Sigmoid colon (tissue), 7 donors: ENCODE measurements around the gene YDJC. TPM values are rescaled to one million over a fixed set of nuclear protein-coding genes. Genes with fewer than 3 reads are reported as not detected.

ENCODE experiments used
- DNase-seq: peaks from one replicate; pipeline ENCODE4 v3.0.0-alpha.2; 2019
- H3K27ac ChIP-seq, 4 donors: fragments of 200-600 bp; sonication (generic); one replicate each; pipeline ENCODE4 v1.5.1; 2016 to 2019; ENCODE audit warnings: mild to moderate bottlenecking in 1 of 4
- H3K27me3 ChIP-seq, 3 donors: fragments of 200-600 bp; sonication (generic); one replicate each; pipeline ENCODE4 v1.5.1; 2019; ENCODE audit warnings: mild to moderate bottlenecking in 1 of 3
- H3K36me3 ChIP-seq, 4 donors: fragments of 200-600 bp; sonication (generic); one replicate each; pipeline ENCODE4 v1.5.1; 2016 to 2019
- H3K4me1 ChIP-seq, 4 donors: fragments of 200-600 bp; sonication (generic); one replicate each; pipeline ENCODE4 v1.5.1; 2017 to 2019
- H3K4me3 ChIP-seq, 4 donors: fragments of 200-600 bp; sonication (generic); one replicate each; pipeline ENCODE4 v1.5.1; 2017 to 2019; ENCODE audit warnings: mild to moderate bottlenecking in 2 of 4, moderate library complexity in 1 of 4
- H3K9me3 ChIP-seq, 4 donors: fragments of 200-600 bp in 3 of 4; sonication (generic) in 3 of 4; one replicate each; pipeline versions ENCODE4 v1.5.1 to v1.6.1; 2013 to 2019
- CTCF ChIP-seq, 4 experiments: fragments of 450-650 bp in 3 of 4; fragments of 200-600 bp in 1 of 4; IDR thresholded peaks; one replicate each; pipeline ENCODE4 v1.5.1; 2016 to 2019; ENCODE audit warnings: antibody characterized with exemption in 4 of 4, mild to moderate bottlenecking in 3 of 4, moderate library complexity in 2 of 4
- EP300 ChIP-seq, 4 donors: sonication (generic); formaldehyde crosslinking; IDR thresholded peaks; one replicate each; pipeline ENCODE4 v1.6.1; 2017; ENCODE audit warnings: antibody characterized with exemption in 4 of 4
- POLR2A ChIP-seq, 2 donors: fragments of 450-650 bp; IDR thresholded peaks; one replicate each; pipeline ENCODE4 v1.6.1; 2016; ENCODE audit warnings: antibody characterized with exemption in 2 of 2, mild to moderate bottlenecking in 2 of 2, moderate library complexity in 2 of 2
- POLR2AphosphoS5 ChIP-seq, 4 donors: sonication (generic); formaldehyde crosslinking; IDR thresholded peaks; one replicate each; pipeline ENCODE4 v1.6.1; 2017; ENCODE audit warnings: antibody characterized with exemption in 4 of 4
- WGBS, 2 donors: extraction: QIAGEN DNeasy Blood & Tissue Kit; methylation state at CpG; one replicate each; pipeline ENCODE4 v1.1.7; 2013; 5-methylcytosine and 5-hydroxymethylcytosine counted together
- intact Hi-C: fragments of 100-400 bp; cut with DNase I; formaldehyde crosslinking; loops from one replicate; pipeline ENCODE4 v1.15.1; 2023
- polyA plus RNA-seq, 3 donors: library from polyadenylated mRNA; stranded (reverse); fragments of 200-250 nt; gene quantifications; one replicate each; pipeline ENCODE4 v1.2.3, GENCODE V29; 2013
- total RNA-seq, 4 donors: library from RNA; depleted of rRNA; stranded (reverse); fragments of >200 nt; gene quantifications; one replicate each; pipeline ENCODE4 v1.1.0, GENCODE V29; 2016
- donor health status: healthy with polysubstance abuse.
- donor health status: Bipolar disorder and iron deficiency.
- donor health status: healthy.

YDJC gene
- total and polyA plus RNA-seq, 7 donors, result 8.3 to 36.5 (median 16.3) TPM

GRCh38 chr22:21642584-21643448, 13.0 kb upstream of the YDJC start:
- DNase-seq, result no peak
- Histone ChIP-seq H3K27ac (peak overlapping the region; percentile 67 to 79 (median 74)), H3K4me1 (peaks cover 0 to 31% (median 20%) of the 10 kb centered on the region in 4 donors), H3K36me3 (no peaks in the 10 kb centered on the region), H3K27me3 (no peaks in the 10 kb centered on the region), H3K4me3 (peak overlapping the region; percentile 48 to 69 (median 66)), H3K9me3 (no peaks in the 10 kb centered on the region)
- intact Hi-C loops, result loop anchor here (2.0 kb wide), 1 partner anchor 74 kb away; no protein-coding TSS in a partner anchor
- TF ChIP-seq CTCF (IDR thresholded peaks at IDR 0.05) (peak in 2 of 4 experiments; percentile 22 to 34), EP300 (IDR thresholded peaks at IDR 0.05) (no peak)
- WGBS, 2 donors, result 1% methylated on average over 56 of the region's 56 CpGs

DNA sequence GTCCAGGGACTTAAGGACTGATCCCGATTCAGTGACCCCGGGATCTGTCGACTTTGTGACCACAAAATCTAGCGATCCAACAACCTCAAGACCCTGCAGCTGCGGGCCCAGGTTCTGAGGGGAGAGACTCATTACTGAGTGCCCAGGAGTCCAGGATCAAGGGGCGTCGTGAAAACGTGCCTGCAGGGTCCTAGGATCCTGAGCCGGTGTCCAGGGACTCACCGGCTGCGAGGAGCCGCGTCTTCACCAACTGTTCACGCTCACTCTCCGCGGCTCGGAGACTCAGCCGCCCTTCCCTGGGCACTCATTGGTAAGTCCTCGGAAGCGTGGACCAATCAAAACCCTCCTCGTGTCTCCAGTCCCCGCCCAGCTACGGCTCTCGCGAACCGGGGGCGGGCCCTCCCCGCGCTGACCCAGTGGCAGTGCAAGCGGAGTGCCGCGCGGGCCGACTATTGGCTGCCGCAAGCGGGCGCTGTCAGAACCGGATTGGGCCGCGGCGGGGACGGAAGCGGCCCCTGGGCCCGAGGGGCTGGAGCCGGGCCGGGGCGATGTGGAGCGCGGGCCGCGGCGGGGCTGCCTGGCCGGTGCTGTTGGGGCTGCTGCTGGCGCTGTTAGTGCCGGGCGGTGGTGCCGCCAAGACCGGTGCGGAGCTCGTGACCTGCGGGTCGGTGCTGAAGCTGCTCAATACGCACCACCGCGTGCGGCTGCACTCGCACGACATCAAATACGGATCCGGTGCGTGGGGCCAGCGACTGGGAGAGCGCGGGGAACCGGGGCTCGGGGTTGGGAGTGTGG, 12.2 kb upstream of the YDJC start, which contains the start of gene SDF2L1:
SDF2L1 (plus strand) TSS at position 514 of the 795 bp plus-strand sequence; CDS start at position 549, 35 bp downstream.
- DNase-seq, result peak; percentile 99
- intact Hi-C loops, result loop anchor here (2.0 kb wide), 1 partner anchor 73 kb away; no protein-coding TSS in a partner anchor
- H3K36me3 ChIP-seq, result no peaks in the 10 kb centered on the region
- WGBS, 2 donors, result 0% methylated on average over 76 of the region's 76 CpGs
- no peaks in the 10 kb centered on the region for H3K9me3 ChIP-seq
- H3K27me3 ChIP-seq, result no peaks in the 10 kb centered on the region
- H3K4me3 ChIP-seq, result peak within 1 kb of the TSS; percentile 48 to 69 (median 66)
- H3K27ac ChIP-seq, result peak within 1 kb of the TSS; percentile 67 to 79 (median 74)
- peaks cover 0 to 30% (median 20%) of the 10 kb centered on the region in 4 donors for H3K4me1 ChIP-seq
- peak; percentile 3 to 82 (median 69) for TF ChIP-seq POLR2AphosphoS5 (IDR thresholded peaks at IDR 0.05)
- TF ChIP-seq POLR2A (IDR thresholded peaks at IDR 0.05), result peak in 1 of 2 donors; percentile 9
- TF ChIP-seq CTCF (IDR thresholded peaks at IDR 0.05), result no peak

GRCh38 chr22:21641417-21641788, 11.6 kb upstream of the YDJC start:
- H3K27ac ChIP-seq, result peak overlapping the region; percentile 57 to 79 (median 64)
- TF ChIP-seq CTCF (IDR thresholded peaks at IDR 0.05), result no peak
- TF ChIP-seq POLR2A (IDR thresholded peaks at IDR 0.05), result no peak
- TF ChIP-seq POLR2AphosphoS5 (IDR thresholded peaks at IDR 0.05), result no peak
- TF ChIP-seq EP300 (IDR thresholded peaks at IDR 0.05), result no peak
- H3K27me3 ChIP-seq, result no peaks in the 10 kb centered on the region
- no peak for DNase-seq
- peak overlapping the region; percentile 21 to 69 (median 66) for H3K4me3 ChIP-seq
- no peaks in the 10 kb centered on the region for H3K36me3 ChIP-seq
- H3K4me1 ChIP-seq, result peaks cover 0 to 24% (median 20%) of the 10 kb centered on the region in 4 donors
- no peaks in the 10 kb centered on the region for H3K9me3 ChIP-seq
- 9 to 13% methylated on average over 9 of the region's 9 CpGs for WGBS, 2 donors
- intact Hi-C loops, result no loop called here

- WGBS, 2 donors, result 84 to 89% methylated on average over 5 of the region's 5 CpGs
- H3K27ac ChIP-seq, result no peak overlapping the region
- no peak for DNase-seq
- H3K9me3 ChIP-seq, result no peaks in the 10 kb centered on the region
- no peaks in the 10 kb centered on the region for H3K36me3 ChIP-seq
- no peak for TF ChIP-seq POLR2A (IDR thresholded peaks at IDR 0.05)
- TF ChIP-seq CTCF (IDR thresholded peaks at IDR 0.05), result no peak
- TF ChIP-seq EP300 (IDR thresholded peaks at IDR 0.05), result no peak
- no peak for TF ChIP-seq POLR2AphosphoS5 (IDR thresholded peaks at IDR 0.05)
- H3K4me3 ChIP-seq, result no peak overlapping the region
- H3K4me1 ChIP-seq, result peaks cover 0 to 23% (median 20%) of the 10 kb centered on the region in 4 donors
- H3K27me3 ChIP-seq, result no peaks in the 10 kb centered on the region
- intact Hi-C loops, result no loop called here
Observed at GRCh38 chr22:21640810-21641209, 11.0 kb upstream of the YDJC start.
